PC-9 (cell line): ENCODE data around the gene DOHH. TPM values are rescaled to one million over a fixed set of nuclear protein-coding genes. Genes with fewer than 3 reads are reported as not detected.
A peak's percentile ranks its signal among the peaks of the same experiment; 100 is the strongest.

Experiments
- BruUV-seq: library from RNA; stranded (reverse); fragments of 400-500 nt; replicated peaks from 2 replicates; lab custom pipeline; 2021; lab: Mats Ljungman, UMichigan
- CTCF ChIA-PET: fragments of 300-600 bp; sonication (Branson Sonifier 250); formaldehyde crosslinking; loops from one replicate; lab custom pipeline; 2022; ENCODE audit warnings: antibody characterized with exemption; lab: Charles Lee
- POLR2A ChIA-PET: fragments of 300-600 bp; sonication (Branson Sonifier 250); formaldehyde crosslinking; loops from one replicate; lab custom pipeline; 2022; ENCODE audit warnings: antibody characterized with exemption; ENCODE audit not compliant: unreplicated experiment; lab: Charles Lee
- DNase-seq, 2 experiments: peaks; one replicate each; pipeline versions ENCODE4 v3.0.0 to v3.0.0-alpha.2; 2015 to 2022; ENCODE audit warnings: mixed read lengths in 1 of 2
- H2AFZ ChIP-seq: fragments of 200-600 bp; sonication (generic); 2 replicates; pipeline ENCODE4 v1.8.1; 2017; ENCODE audit warnings: antibody characterized with exemption
- H3F3A ChIP-seq: fragments of 200-600 bp; sonication (generic); 2 replicates; pipeline ENCODE4 v1.8.1; 2017; ENCODE audit warnings: antibody characterized with exemption, mild to moderate bottlenecking, low read depth; ENCODE audit not compliant: insufficient read depth
- H3K27ac ChIP-seq: fragments of 200-600 bp; sonication (generic); 2 replicates; pipeline ENCODE4 v1.6.1; 2016; ENCODE audit warnings: mixed run types
- H3K27me3 ChIP-seq: fragments of 200-600 bp; sonication (generic); 2 replicates; pipeline ENCODE4 v1.6.1; 2016; ENCODE audit warnings: low read depth, mixed run types; ENCODE audit not compliant: insufficient read depth
- H3K36me3 ChIP-seq: fragments of 200-600 bp; sonication (generic); 2 replicates; pipeline ENCODE4 v1.6.1; 2016; ENCODE audit warnings: low read depth, mixed run types
- H3K4me1 ChIP-seq: fragments of 200-600 bp; sonication (generic); replicated peaks from 2 replicates; pipeline ENCODE4 v1.6.1; 2016; ENCODE audit warnings: mixed run types; ENCODE audit not compliant: insufficient read depth
- H3K4me2 ChIP-seq: fragments of 200-600 bp; sonication (generic); 2 replicates; pipeline ENCODE4 v1.6.1; 2017; ENCODE audit warnings: mixed run types
- H3K4me3 ChIP-seq: fragments of 200-600 bp; sonication (generic); 2 replicates; pipeline ENCODE4 v1.6.1; 2016; ENCODE audit warnings: mixed run types
- H3K79me2 ChIP-seq: fragments of 200-600 bp; sonication (generic); 2 replicates; pipeline ENCODE4 v1.6.1; 2017; ENCODE audit warnings: low read depth, mixed run types
- H3K9me2 ChIP-seq: fragments of 200-600 bp; sonication (generic); 2 replicates; pipeline ENCODE4 v1.8.1; 2017; ENCODE audit warnings: mild to moderate bottlenecking; ENCODE audit not compliant: insufficient read depth
- H3K9me3 ChIP-seq: fragments of 200-600 bp; sonication (generic); 2 replicates; pipeline ENCODE4 v1.8.1; 2016; ENCODE audit warnings: low read depth; ENCODE audit not compliant: insufficient read depth
- H4K20me1 ChIP-seq: fragments of 200-600 bp; sonication (generic); 2 replicates; pipeline ENCODE4 v1.8.1; 2017; ENCODE audit not compliant: insufficient read depth
- EZH2 ChIP-seq: fragments of 200-600 bp; sonication (generic); IDR thresholded peaks from 2 replicates; pipeline ENCODE4 v1.8.0; 2017; ENCODE audit warnings: antibody characterized with exemption, low read depth
- intact Hi-C: fragments of 100-400 bp; cut with micrococcal nuclease; formaldehyde crosslinking; loops from one replicate; pipeline ENCODE4 v1.10.0; 2022; ENCODE audit not compliant: unreplicated experiment
- total RNA-seq: library from RNA; stranded (reverse); gene quantifications from 2 replicates; pipeline ENCODE4 v1.2.3, GENCODE V29; 2021
- TF ChIP-seq, protein P1 (sequence below): fragments of 200-600 bp; sonication (generic); conservative IDR thresholded peaks from 2 replicates; pipeline ENCODE4 v1.6.1; 2017; ENCODE audit warnings: mixed run types, antibody characterized with exemption, mild to moderate bottlenecking, moderate library complexity

DOHH gene
- total RNA-seq, 1 experiment from 2014 or later = 7.7 TPM

DNA sequence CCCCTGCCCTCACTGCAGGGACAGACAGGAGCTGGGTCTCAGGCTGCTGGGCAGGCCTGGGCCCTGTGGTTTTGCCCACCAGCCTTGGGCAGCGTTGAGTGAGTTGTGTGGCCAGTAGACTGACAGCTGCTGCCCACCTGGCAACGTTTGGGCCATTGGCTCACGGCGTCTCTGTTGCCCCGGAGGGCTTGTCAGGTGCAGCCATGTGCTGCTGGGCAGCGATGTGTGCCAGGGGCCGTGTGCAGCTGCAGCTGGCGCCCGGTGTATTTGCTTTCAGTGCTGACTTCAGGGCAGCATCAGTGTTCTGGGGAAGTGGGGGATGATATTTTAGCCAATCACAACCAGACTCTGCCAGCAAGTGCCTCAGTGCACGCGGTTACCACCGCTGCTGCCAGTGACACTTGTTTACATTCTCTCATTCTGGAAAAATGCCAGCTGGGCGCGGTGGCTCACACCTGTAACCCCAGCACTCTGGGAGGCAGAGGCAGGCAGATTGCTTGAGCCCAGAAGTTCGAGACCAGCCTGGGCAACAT is 16.3 kb upstream of the DOHH start:
- no peaks in the 10 kb centered on the region for H3K36me3 ChIP-seq
- ChIA-PET CTCF (no interaction called here), POLR2A (no interaction called here)
- no peaks in the 10 kb centered on the region for H3K9me2 ChIP-seq
- no peaks in the 10 kb centered on the region for H3K4me1 ChIP-seq
- TF ChIP-seq, protein P1, sequence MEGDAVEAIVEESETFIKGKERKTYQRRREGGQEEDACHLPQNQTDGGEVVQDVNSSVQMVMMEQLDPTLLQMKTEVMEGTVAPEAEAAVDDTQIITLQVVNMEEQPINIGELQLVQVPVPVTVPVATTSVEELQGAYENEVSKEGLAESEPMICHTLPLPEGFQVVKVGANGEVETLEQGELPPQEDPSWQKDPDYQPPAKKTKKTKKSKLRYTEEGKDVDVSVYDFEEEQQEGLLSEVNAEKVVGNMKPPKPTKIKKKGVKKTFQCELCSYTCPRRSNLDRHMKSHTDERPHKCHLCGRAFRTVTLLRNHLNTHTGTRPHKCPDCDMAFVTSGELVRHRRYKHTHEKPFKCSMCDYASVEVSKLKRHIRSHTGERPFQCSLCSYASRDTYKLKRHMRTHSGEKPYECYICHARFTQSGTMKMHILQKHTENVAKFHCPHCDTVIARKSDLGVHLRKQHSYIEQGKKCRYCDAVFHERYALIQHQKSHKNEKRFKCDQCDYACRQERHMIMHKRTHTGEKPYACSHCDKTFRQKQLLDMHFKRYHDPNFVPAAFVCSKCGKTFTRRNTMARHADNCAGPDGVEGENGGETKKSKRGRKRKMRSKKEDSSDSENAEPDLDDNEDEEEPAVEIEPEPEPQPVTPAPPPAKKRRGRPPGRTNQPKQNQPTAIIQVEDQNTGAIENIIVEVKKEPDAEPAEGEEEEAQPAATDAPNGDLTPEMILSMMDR = no peak
- TF ChIP-seq EZH2 = no peak
- H3K27me3 ChIP-seq = no peaks in the 10 kb centered on the region
- H3K4me3 ChIP-seq = no peak overlapping the region
- peaks cover 34% of the 10 kb centered on the region; the same call in 1 of the 2 replicates for H3K79me2 ChIP-seq
- no peak overlapping the region for H3K27ac ChIP-seq
- H3F3A ChIP-seq = no peaks in the 10 kb centered on the region
- DNase-seq = peak in 1 of 2 experiments; percentile 47
- H3K9me3 ChIP-seq = no peaks in the 10 kb centered on the region
- no TSS peak for BruUV-seq
- intact Hi-C loops = no loop called here
- no peak overlapping the region for H3K4me2 ChIP-seq
- no peak overlapping the region for H2AFZ ChIP-seq
- H4K20me1 ChIP-seq = peaks cover 15% of the 10 kb centered on the region; the same call in 1 of the 2 replicates

DNA sequence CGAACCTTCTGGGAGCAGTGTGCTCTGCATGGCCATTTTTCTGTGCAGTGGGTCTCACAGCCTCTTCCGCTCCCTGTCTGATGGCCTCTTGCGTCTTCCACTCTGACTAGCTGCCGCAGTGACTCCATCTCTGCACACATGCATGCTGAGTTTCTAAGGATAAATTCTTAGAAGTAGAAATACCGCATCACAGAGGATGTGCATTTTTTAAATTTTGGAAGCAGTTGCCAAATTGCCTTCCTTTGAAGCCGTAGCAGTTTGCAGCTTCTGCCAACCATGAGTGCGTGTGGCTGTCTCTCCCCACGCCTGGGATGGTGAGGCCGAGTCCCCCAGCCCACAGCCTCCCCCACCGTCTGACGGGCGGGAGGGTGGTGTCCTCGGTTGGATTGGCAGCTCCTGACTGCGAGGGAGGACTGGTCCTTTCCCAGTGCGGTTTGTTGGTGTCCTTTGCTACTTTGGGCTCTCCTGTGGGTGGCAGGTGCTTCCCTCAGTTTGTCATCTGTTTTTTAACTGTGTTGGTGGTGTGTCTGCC is 15.5 kb upstream of the DOHH start:
- intact Hi-C loops = no loop called here
- no peak for DNase-seq

DNA sequence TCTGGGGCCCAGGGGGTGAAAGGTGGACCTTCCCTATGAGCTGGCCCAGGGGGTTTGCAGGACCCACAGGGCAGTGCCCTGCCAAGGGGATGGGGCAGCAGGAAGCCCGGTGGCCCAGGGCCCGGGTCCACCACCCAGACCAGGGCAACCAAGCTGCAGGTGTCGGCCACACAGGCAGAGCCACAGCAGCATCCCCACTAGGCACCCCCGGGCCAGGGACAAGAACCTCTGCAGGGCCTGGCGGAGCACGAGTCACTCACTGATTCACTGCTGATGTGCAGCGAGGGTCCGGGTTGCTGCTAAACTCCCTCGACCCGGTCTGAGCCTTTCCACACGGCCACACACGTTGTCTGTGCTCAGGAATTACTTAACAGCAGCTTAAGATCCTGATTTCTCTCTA is 14.5 kb upstream of the DOHH start:
- no peaks in the 10 kb centered on the region for H3K9me2 ChIP-seq
- POLR2A ChIA-PET = no interaction called here
- no peak overlapping the region for H3K4me3 ChIP-seq
- no peak overlapping the region for H3K4me2 ChIP-seq
- CTCF ChIA-PET = interaction anchor here (0.6 kb wide), 1 partner anchor 361 kb away, joined by 3 read pairs; no protein-coding TSS in a partner anchor
- TF ChIP-seq, protein P1 = no peak
- TF ChIP-seq EZH2 = no peak
- no peaks in the 10 kb centered on the region for H3K4me1 ChIP-seq
- H4K20me1 ChIP-seq = peaks cover 24% of the 10 kb centered on the region
- H3K36me3 ChIP-seq = no peaks in the 10 kb centered on the region
- H3K79me2 ChIP-seq = peaks cover 47% of the 10 kb centered on the region; the same call in 1 of the 2 replicates
- no peak overlapping the region for H2AFZ ChIP-seq
- intact Hi-C loops = no loop called here
- no peak for DNase-seq
- H3K27me3 ChIP-seq = no peaks in the 10 kb centered on the region
- H3K27ac ChIP-seq = no peak overlapping the region
- BruUV-seq = no TSS peak
- no peaks in the 10 kb centered on the region for H3F3A ChIP-seq
- H3K9me3 ChIP-seq = no peaks in the 10 kb centered on the region

More for the DNA sequence above, 15.5 kb upstream of the DOHH start:
- H3K36me3 ChIP-seq = no peaks in the 10 kb centered on the region
- H3K79me2 ChIP-seq = peaks cover 41% of the 10 kb centered on the region; the same call in 1 of the 2 replicates
- H3K27ac ChIP-seq = no peak overlapping the region
- no peaks in the 10 kb centered on the region for H3K9me3 ChIP-seq
- BruUV-seq = no TSS peak
- no peaks in the 10 kb centered on the region for H3K9me2 ChIP-seq
- H4K20me1 ChIP-seq = peaks cover 15% of the 10 kb centered on the region; the same call in 1 of the 2 replicates
- no peak overlapping the region for H3K4me3 ChIP-seq
- ChIA-PET POLR2A (no interaction called here), CTCF (no interaction called here)
- TF ChIP-seq, protein P1 = no peak
- TF ChIP-seq EZH2 = no peak
- H2AFZ ChIP-seq = no peak overlapping the region
- H3K4me1 ChIP-seq = no peaks in the 10 kb centered on the region
- H3K27me3 ChIP-seq = no peaks in the 10 kb centered on the region
- no peak overlapping the region for H3K4me2 ChIP-seq
- no peaks in the 10 kb centered on the region for H3F3A ChIP-seq
